GM18519 (cell line): ENCODE measurements around the gene DAZAP1.

Source experiments
- ATAC-seq: cut with Tn5 transposase; IDR thresholded peaks from one replicate; pipeline ENCODE4 v1.9.1; 2021; ENCODE audit warnings: mild to moderate bottlenecking, moderate library complexity; ENCODE audit not compliant: unreplicated experiment, low FRiP score

Gene DAZAP1

DNA sequence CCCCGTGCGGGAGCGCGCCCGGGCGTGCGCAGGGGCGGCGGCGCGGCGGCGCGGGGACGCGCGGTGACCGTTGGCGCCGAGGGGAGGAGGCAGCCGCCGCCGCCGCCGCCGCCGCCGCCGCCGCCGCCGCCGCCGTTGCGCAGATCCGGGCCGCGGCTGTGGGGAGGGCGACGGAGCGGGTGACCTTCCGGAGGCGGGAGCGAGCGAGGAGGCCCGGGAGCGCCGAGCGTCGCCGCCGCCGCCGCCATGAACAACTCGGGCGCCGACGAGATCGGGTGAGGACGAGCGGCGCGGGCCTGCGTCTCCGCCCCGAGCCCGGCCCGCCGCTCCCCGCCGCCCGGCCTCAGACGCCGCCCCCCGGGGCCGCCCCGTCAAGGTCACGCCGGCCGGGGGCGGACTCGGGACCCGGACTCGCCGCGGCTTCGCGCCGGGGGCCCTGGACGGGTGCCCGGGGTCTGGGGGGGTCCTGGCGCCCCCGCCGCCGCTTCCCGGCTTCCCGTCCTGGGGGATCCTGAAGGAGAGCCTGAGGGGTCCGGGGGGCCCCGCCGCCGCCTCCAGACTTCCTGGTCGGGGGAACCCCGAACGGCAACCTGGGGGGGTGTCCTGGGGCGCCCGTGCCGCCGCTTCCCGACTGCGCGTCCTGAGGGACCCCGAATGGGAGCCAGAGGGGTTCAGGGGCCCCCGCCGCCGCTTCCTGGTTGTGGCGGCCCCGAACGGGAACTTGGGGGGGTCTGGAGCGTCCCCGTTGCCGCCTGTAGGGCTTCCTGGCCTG, at the start of gene DAZAP1:
Gene DAZAP1 (plus strand): TSS at position 59 of the 772 bp plus-strand sequence. CDS start 188 bp downstream, at position 247.
- ATAC-seq, result no peak

DNA sequence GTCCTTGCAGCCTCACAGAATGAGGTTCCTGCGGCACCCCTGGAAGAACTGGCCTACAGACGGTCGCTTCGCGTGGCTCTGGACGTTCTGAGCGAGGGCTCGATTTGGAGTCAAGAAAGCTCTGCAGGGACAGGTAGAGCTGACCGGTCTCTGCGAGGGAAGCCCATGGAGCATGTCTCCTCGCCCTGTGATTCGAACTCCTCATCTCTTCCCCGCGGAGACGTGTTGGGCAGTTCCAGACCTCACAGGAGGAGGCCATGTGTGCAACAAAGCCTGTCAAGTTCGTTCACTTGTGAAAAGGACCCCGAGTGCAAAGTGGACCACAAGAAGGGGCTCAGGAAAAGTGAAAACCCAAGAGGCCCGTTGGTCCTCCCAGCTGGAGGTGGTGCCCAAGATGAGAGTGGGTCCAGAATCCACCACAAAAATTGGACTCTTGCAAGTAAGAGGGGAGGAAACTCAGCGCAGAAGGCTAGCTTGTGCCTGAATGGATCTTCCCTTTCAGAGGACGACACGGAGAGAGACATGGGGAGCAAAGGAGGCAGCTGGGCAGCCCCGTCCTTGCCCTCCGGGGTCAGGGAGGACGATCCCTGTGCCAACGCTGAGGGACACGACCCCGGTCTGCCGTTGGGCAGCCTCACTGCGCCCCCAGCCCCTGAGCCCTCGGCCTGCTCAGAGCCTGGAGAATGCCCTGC, 47.1 kb upstream of the DAZAP1 start:
- ATAC-seq, result no peak

DNA sequence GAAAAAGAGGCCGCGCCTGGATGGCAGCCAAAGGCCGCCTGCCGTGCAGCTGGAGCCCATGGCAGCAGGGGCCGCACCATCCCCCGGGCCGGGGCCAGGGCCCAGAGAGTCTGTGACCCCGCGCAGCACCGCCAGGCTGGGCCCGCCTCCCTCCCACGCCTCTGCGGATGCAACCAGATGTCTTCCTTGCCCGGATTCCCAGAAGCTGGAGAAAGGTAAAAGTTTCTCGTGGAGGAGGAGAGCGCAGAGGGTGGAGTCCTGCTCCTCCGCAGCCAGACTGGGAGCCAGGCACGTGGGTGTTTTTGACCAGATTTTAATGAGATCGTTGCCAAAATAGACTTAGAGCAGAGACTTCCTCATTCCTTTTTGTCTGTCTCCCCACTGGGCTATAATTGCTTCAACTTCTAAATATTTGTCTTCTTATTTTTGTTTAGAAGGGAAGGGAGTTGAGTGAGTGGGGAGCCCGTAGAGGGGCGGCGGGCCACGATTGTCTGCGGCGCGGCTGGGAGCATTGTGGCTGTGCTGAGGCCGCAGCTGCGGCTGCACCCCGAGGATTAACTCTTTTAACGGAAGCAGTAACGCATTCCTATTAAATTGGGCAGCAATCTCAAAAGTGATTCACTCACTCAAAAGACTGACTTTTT, 46.4 kb upstream of the DAZAP1 start:
- ATAC-seq, result no peak

DNA sequence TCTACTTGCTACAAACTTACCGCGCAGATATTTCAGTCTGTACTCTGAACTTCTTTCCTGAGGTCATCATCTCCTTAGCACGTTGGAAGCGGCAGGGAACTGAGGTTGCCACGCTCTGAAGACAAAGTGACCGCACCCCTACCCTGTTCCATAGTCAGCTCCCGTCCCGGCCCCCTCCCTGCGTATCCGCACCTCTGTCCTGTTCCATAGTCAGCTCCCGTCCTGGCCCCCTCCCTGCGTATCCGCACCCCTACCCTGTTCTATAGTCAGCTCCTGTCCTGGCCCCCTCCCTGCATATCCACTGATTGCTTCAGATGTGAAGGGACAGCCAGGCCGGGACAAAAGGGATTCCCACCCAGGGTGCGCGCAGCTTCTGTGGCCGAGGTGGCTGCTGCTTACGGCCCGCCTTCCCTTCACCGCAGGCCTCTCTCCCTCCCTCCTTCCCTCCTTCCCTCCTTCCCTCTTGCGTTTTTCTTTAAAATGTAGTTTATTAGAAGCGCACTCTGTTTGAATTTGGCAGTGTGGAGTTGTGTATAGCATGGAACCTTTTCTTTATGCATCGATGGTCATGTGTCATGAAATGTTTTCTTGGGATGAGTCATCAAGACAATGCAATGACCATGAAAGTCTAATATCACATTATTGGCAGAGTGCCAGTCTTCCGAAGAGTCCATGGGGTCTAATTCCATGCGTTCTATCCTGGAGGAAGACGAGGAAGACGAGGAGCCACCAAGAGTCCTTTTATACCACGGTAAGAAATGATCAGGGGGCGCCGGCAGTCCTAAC, 45.6 kb upstream of the DAZAP1 start:
- ATAC-seq, result no peak

DNA sequence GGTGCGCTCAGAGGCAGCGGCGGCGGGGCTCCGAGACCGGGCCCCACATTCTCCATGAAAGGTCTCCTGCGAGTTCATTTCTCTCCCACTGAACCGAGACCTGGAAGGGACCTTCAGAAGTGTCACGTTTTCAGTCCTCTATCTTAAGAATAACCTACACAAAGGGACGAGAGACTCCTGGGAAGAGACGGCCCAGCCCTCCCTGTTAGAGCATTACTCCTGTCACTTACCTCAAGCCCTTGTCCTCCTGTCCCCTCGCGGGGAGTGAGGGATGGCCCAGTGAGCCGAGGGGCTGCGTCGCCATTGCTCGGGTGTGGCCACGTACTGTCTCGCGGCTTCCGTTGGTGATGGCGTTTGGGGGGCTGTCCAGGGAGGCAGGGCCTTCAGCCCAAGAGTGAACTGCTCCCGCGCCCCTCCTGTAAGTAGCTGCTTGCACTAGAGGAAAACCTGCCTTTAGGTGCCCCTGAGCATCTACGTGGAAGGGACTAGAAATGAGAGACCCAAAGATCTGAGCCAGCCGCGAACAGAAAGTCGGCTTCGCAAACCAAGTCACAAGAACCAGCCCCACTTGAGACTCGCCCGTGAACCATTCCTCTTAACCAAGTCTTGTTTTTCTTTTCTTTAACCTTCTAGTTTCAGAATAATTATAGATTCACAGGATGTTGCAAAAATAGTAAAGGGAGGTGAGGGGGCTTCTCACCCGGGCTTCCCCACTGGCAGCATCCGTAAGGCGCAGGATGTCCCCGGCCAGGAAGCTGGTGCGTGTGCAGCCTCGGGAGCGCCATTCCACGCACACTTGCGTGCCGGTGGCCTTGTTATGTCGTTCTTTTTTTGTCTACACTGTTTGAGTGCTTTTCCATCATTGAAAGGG, 44.8 kb upstream of the DAZAP1 start:
- no peak for ATAC-seq

DNA sequence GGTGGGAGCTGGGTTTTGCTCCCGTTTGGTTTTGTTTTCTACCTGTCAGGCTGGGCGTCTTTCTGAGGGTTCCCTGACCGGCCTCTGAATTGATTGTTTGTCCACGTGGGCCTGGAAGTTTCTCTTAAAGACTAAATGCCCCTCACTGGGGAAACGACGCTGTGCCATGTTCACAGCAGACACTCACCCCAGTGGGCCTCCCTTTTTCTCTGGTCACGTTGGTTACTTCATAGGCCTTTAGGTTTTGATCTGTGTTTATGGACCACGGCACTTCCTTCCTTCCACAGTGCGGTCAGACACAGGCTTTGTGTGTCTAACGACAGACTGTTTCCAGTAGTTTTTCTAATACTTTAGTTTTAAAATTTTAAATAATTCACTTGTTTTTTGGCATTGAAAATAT, 43.8 kb upstream of the DAZAP1 start:
- ATAC-seq, result no peak

DNA sequence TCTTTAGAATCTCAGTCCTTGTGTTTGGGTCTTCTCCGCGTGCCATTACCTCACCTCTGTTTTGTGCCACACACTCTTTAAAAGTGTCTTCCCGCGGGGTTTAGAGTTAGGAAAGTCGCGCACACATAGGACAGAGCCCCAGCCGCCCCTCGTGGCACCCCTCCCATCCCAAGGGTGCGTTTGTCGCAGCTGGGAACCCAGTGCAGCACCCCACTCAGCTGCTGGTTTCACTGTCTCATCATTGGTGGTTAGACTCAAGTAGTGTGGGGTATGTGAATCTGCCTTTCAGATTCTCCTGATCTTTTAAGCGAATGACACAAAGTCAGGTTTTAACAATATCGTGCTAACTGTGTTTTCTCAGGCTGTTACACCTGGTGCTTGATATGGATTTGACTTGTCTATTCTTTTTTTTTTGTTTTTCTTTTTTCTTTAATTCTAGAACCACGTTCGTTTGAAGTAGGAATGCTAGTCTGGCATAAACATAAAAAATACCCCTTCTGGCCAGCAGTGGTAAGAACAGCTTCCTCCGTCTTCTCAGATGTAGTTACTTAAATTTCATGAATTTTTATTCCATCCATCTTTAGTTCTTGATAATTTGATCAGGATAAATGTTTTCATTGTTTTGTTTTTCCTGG, 43.2 kb upstream of the DAZAP1 start:
- no peak for ATAC-seq

DNA sequence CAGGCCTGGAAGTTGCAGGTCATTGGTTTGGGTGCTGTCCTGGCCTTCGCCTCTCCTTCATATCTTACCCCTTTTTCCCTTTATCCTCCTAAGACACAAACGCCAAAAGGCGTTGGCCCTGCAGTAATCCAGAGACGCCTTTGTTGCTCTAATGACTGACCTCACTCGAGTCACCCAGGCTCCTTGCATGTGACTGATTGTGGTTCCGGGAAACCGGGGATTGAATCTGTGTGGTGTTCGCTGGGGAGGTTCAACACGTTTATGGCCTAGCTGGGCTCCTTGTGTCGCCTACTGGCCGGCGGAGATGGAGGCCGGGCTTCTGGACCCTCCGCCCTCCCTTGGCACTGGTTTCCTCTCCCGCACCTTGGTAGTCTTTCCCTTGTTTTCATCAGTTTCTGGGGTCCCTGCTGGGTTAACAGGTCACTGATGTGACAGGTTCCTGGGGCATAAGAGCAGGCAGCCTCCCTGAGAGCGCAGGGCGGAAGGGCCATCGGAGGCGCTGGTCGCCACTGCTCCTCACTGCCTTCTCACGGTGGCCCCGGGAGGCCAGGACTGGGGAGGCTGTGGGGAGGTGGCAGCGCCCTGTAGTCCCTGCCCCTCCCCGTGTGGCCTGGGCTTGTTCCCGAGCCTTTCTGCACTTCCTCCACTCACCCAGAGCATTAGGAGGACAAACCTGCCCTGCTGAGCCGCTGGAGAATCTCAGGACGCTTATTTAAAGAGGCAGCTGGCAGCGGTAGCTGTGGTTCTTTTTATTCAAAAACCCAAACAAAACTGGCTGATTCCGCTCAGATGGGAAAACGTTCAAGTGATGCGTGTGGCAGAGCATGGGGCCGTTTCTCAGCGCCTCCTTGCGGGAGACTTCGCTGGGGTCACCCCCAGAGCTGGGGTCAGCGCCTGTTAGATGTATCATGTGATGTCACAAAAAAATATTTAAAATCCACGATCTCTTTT, 41.8 kb upstream of the DAZAP1 start:
- ATAC-seq, result no peak

DNA sequence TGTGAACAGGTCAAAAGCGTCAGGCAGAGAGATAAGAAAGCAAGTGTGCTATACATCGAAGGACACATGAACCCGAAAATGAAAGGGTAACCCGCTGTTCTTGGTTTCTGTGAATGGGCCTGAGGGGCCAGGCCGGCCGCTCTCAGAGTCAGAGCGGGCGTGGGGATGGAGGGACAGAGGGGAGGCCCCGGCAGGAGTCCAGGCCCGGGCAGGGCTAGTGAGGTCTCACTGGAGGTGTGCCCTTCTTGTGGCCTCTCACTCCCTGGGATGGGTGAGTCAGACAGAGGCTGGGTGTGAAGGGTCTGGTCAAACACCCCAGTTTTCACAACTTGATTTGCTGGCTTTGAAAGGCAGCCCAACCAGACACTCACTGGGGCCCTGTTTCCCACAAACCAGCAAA, 41.1 kb upstream of the DAZAP1 start:
- ATAC-seq, result no peak

DNA sequence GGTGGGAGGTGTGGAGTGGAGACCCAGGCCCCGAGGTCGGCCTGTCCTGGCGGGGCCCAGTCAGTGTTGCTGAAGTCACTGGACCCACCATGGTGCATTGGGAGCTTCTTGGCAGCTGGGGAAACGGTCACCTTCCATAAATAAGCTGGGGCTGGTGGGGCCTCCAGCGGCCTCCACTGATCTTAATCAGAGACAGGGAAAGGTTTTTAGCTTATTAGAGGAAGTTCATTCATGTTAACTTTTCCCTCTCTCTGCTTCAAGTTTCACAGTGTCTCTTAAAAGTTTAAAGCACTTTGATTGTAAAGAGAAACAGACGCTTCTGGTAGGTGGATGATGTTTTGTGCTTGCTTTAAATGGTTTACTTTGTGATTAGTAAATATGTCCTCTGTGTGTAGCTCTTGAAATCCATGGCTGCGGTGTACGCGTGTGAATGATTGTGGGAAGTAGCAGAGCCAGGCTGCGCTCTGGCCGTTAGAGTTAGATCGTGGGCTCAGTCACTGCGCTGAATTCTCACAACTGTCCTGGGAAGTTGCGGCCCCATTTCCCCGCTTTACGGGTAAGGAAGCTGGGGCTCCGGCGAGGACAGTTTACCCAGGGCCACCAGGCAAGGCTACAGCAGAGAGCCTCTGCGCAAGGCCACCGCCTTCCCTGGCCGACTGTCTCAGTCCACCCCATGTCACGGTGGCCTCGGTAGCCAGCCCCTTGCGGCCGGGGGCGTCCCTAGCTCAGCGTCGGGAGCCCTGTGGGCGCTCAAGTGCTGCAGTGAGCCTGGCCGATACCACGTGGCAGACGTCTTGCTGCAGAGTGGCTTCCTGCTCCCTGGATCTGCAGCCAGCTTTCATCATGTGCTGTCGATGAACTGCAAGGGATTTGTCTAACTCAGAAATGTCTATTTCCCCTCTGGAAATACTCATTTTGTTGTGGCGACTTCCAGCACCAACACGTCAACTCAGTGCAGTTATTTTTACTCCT, 40.2 kb upstream of the DAZAP1 start:
- no peak for ATAC-seq

DNA sequence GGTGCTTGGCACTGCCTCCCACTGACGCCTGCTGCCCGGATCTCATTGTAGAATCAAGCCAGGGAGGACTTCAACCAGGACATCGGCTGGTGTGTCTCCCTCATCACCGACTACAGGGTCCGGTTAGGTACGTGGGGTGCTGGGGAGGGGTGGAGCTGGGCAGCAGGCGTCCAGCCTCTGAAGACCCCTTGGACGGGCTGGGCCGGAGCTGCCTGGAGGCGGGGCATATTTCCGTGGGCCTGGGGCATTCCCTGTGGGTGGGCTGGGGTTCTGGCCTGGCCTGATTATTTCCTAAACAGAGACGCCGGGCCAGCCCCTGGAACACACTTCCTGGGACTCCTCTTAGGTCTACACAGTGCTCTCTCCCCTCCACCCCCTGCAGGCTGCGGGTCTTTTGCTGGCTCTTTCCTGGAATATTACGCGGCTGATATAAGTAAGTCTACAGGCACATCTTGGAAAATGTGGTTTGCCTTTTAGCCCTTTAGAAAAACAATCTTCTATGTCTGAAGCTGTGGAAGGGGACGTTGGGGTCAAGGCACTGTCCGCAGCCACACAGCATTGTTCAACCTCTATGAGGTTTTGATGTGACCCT, 38.1 kb upstream of the DAZAP1 start:
- no peak for ATAC-seq

DNA sequence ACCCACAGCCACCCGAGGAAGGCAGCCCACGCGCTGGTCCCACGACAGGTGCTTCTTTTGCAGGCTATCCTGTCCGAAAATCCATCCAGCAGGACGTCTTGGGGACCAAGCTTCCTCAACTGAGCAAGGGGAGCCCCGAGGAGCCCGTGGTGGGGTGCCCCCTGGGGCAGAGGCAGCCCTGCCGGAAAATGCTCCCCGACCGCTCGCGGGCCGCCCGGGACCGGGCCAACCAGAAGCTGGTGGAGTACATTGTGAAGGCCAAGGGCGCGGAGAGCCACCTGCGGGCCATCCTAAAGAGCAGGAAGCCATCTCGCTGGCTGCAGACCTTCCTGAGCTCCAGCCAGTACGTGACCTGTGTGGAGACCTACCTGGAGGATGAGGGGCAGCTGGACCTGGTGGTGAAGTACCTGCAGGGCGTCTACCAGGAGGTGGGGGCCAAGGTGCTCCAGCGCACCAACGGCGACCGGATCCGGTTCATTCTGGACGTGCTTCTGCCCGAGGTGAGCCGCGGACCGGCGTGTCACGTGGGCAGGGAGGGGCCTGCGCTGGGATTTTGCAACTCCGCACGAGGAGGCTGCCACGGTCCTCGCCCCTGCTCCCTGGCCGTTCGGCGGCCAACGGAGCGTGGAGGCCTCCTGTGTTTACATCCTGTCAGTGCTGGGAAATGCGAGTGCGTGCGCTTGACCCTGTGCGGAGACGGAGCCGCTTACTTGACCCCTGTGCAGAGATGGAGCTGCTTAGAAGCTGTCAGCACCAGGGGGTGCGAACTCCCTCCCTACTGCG, 36.6 kb upstream of the DAZAP1 start:
- ATAC-seq, result no peak

DNA sequence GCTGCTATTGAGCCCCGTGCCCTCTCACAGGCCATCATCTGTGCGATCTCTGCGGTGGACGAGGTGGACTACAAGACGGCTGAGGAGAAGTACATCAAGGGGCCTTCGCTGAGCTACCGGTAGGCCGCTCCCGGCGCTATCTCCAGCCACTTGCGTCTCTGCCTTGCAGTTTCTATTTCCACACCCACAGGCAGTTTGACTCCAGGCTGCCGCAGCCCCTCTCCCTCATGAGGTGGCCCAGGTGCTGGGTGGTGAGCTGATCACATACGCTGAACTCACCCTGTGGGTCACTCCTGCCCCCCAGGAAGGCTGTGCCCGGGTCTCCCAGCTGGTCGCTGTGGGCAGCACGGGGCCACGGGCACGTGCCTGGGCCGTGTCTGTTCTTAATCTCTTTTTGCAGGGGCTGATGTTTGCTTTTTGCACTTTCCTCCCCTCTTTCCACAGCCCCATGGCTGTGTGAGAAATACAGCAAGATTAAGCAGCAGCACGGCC, 34.3 kb upstream of the DAZAP1 start:
- no peak for ATAC-seq

DNA sequence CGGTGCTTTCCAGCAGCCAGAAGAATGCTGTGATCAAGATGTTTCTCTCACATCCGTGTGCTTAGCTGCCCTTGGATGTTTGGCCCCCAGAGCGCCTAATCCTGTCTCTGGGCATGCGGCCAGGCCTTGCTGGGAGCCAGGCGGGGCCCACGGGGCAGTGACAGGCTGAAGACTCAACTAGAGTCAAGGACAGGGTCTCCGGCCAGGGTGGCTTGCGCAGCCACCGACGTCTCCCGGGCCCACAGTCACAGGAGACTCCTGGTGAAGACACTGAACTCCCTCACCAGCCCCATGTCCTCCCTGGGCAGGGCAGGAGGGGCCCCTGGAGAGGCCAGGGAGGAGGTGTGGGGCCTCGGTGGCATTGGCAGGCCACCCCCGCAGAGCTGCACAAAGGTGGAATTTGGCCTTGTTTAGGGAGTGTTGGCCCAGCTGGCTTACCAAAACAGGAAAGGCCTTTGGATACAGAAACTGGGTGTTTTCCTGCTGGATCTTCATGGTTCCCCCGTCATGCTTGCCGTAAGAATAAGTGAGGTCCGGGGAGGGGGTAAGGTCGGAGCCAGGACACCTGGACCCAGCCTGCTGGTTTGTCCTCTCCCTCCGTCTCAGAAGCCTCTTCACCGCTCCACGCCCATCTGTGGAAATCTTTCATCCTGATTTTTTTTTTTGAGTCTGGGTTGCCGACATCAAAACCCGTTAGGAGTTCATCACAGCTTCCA, 33.7 kb upstream of the DAZAP1 start:
- ATAC-seq, result no peak

DNA sequence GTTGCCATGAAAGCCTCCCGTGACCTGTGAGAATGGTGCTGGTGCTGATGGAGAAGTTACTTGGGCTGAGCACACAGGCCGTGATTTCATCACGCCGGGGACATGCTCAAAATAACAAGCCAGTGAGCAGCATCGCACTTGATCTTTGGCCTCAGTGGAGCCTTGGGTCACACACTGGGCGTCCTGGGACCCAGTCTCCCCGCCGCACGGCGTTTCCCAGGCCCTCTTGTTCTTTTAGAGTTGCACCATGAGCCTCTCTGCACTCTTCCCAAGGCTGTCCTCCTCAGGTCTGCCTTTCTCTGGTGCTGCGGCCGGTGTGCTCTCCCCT, 33.2 kb upstream of the DAZAP1 start:
- no peak for ATAC-seq
